Measurements from ENCODE around the gene MDC1. TPM values are rescaled to one million over a fixed set of nuclear protein-coding genes. Genes with fewer than 3 reads are reported as not detected.
A peak's percentile ranks its signal among the peaks of the same experiment; 100 is the strongest.

MDC1 gene
- total and polyA plus RNA-seq, 2 of the 13 experiments (the other 11 are each of a cell fraction or from before 2014, with no cell fraction given) = 8.4 to 14.0 TPM

DNA sequence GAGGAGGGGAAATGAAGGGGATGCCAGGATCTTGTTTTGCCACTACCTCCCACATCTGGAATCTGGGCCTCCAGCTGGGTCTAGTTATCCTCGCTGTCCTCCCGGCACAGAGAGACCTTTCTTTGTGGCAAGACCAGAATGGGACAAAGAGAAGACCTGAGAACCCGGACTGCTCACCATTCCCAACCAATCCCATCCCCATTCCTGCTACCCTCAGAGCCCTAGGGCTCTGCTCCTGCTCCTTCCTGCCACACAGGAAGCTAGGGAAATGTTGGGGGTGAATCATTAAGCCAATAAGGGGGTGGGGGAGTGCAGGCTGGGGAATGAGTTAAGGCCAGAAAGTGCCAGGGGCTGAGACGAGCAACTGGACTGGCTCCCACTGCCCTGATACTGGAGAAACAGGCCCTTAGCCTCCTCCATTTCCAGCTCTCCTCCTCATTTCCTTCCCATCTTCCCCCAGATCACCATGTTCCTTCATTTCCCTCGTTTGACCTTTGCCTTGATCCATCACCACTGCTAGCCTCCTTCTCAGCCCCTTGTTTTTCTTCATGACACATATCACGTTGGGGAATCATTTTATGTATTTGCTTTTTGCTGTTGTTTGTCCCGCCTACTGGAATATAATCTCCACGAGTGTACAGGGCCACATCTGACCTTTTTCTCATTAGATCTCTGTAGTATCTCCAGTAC, 31.9 kb upstream of the MDC1 start (continued):
- TF ChIP-seq ZNF451 (CRISPR knock-in tag; IDR thresholded peaks at IDR 0.05) (peak; percentile 65; the same call in 1 of the 2 replicates), EP300 (IDR thresholded peaks at IDR 0.05; ENCODE audit: low read depth in 2 of 2, low read length in 2 of 2) (peak in 1 of 2 experiments; percentile 77; a peak in 2 of 4 replicates), EP300 (CRISPR knock-in tag; IDR thresholded peaks at IDR 0.05; ENCODE audit: borderline replicate concordance) (peak; percentile 60; the same call in 1 of the 2 replicates), ZNF101 (CRISPR knock-in tag; IDR thresholded peaks at IDR 0.05; ENCODE audit: borderline replicate concordance, low read depth) (no peak), U2AF1 (optimal IDR thresholded peaks at IDR 0.05; ENCODE audit: low read depth, low read length) (peak; percentile 73), POLR2G (IDR thresholded peaks at IDR 0.05; ENCODE audit: low read depth, low read length) (peak; percentile 76), RERE (CRISPR knock-in tag; IDR thresholded peaks at IDR 0.05; ENCODE audit: low read depth) (no peak), ZNF549 (CRISPR knock-in tag; IDR thresholded peaks at IDR 0.05) (no peak), AGO1 (IDR thresholded peaks at IDR 0.05; ENCODE audit: low read depth, low read length, poor library complexity, severe bottlenecking) (no peak), BCL6 (CRISPR knock-in tag; IDR thresholded peaks at IDR 0.05) (peak; percentile 25), ZNF615 (CRISPR knock-in tag; IDR thresholded peaks at IDR 0.05; ENCODE audit: borderline replicate concordance) (no peak), ZBTB38 (CRISPR knock-in tag; IDR thresholded peaks at IDR 0.05) (peak; percentile 46), POGZ (CRISPR knock-in tag; IDR thresholded peaks at IDR 0.05) (peak; percentile 32; the same call in 1 of the 2 replicates), ZNF224 (CRISPR knock-in tag; IDR thresholded peaks at IDR 0.05) (no peak), ZNF33A (CRISPR knock-in tag; IDR thresholded peaks at IDR 0.05; ENCODE audit: borderline replicate concordance) (no peak)
- TF ChIP-seq, protein P1, sequence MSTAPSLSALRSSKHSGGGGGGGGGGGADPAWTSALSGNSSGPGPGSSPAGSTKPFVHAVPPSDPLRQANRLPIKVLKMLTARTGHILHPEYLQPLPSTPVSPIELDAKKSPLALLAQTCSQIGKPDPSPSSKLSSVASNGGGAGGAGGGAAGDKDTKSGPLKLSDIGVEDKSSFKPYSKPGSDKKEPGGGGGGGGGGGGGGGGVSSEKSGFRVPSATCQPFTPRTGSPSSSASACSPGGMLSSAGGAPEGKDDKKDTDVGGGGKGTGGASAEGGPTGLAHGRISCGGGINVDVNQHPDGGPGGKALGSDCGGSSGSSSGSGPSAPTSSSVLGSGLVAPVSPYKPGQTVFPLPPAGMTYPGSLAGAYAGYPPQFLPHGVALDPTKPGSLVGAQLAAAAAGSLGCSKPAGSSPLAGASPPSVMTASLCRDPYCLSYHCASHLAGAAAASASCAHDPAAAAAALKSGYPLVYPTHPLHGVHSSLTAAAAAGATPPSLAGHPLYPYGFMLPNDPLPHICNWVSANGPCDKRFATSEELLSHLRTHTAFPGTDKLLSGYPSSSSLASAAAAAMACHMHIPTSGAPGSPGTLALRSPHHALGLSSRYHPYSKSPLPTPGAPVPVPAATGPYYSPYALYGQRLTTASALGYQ (CRISPR knock-in tag; IDR thresholded peaks at IDR 0.05) = peak; percentile 16; the same call in 1 of the 2 replicates
- TF ChIP-seq, protein P2, sequence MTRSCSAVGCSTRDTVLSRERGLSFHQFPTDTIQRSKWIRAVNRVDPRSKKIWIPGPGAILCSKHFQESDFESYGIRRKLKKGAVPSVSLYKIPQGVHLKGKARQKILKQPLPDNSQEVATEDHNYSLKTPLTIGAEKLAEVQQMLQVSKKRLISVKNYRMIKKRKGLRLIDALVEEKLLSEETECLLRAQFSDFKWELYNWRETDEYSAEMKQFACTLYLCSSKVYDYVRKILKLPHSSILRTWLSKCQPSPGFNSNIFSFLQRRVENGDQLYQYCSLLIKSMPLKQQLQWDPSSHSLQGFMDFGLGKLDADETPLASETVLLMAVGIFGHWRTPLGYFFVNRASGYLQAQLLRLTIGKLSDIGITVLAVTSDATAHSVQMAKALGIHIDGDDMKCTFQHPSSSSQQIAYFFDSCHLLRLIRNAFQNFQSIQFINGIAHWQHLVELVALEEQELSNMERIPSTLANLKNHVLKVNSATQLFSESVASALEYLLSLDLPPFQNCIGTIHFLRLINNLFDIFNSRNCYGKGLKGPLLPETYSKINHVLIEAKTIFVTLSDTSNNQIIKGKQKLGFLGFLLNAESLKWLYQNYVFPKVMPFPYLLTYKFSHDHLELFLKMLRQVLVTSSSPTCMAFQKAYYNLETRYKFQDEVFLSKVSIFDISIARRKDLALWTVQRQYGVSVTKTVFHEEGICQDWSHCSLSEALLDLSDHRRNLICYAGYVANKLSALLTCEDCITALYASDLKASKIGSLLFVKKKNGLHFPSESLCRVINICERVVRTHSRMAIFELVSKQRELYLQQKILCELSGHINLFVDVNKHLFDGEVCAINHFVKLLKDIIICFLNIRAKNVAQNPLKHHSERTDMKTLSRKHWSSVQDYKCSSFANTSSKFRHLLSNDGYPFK (CRISPR knock-in tag; IDR thresholded peaks at IDR 0.05; ENCODE audit: borderline replicate concordance) = peak; percentile 16; the same call in 1 of the 2 replicates
- TF ChIP-seq, protein P3, sequence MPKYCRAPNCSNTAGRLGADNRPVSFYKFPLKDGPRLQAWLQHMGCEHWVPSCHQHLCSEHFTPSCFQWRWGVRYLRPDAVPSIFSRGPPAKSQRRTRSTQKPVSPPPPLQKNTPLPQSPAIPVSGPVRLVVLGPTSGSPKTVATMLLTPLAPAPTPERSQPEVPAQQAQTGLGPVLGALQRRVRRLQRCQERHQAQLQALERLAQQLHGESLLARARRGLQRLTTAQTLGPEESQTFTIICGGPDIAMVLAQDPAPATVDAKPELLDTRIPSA (CRISPR knock-in tag; IDR thresholded peaks at IDR 0.05; ENCODE audit: borderline replicate concordance) = no peak

All from HepG2 (cell line).